SK-N-SH (cell line): ENCODE data around the gene ADAMTS17. TPM values are rescaled to one million over a fixed set of nuclear protein-coding genes. Genes with fewer than 3 reads are reported as not detected.

ENCODE experiments used
- CTCF ChIA-PET: fragments of 300-600, 350-600 bp; formaldehyde crosslinking; extraction: SDS; loops from one replicate; lab custom pipeline; 2021; lab: Yijun Ruan, JAX
- POLR2A ChIA-PET: fragments of 350-600 bp; sonication (Branson Sonifier 250); formaldehyde crosslinking; extraction: SDS; loops from one replicate; lab custom pipeline; 2020; ENCODE audit warnings: antibody characterized with exemption, inconsistent platforms; lab: Yijun Ruan, JAX
- DNase-seq: peaks from one replicate; pipeline ENCODE4 v3.0.0; 2012
- H2AFZ ChIP-seq: fragments of 200-600 bp; sonication (generic); 2 replicates; pipeline ENCODE4 v1.8.1; 2016; ENCODE audit warnings: antibody characterized with exemption, mild to moderate bottlenecking, low read depth
- H3F3A ChIP-seq: fragments of 200-600 bp; sonication (generic); replicated peaks from 2 replicates; pipeline ENCODE3; 2016; ENCODE audit warnings: antibody characterized with exemption, mild to moderate bottlenecking; ENCODE audit not compliant: insufficient read depth
- H3K27ac ChIP-seq, 2 experiments: fragments of 200-500 bp in 1 of 2; fragments of 200-600 bp in 1 of 2; sonication (Bioruptor generic) in 1 of 2; sonication (generic), shearing (Covaris generic) in 1 of 2; 2 replicates each; pipeline versions ENCODE4 v1.5.1 to v1.6.1; 2014 to 2016; ENCODE audit warnings: low read depth in 2 of 2, inconsistent platforms in 1 of 2, low read length in 1 of 2, mild to moderate bottlenecking in 1 of 2, mixed read lengths in 1 of 2
- H3K27me3 ChIP-seq: fragments of 200-600 bp; sonication (generic), shearing (Covaris generic); 2 replicates; pipeline ENCODE4 v1.6.1; 2016; ENCODE audit warnings: mixed run types; ENCODE audit not compliant: insufficient read depth
- H3K36me3 ChIP-seq, 2 experiments: fragments of 200-500 bp in 1 of 2; fragments of 200-600 bp in 1 of 2; sonication (Bioruptor generic) in 1 of 2; sonication (generic) in 1 of 2; replicated peaks in 1 of 2; 2 replicates each; pipeline versions ENCODE3 to v1.5.1; 2014 to 2016; ENCODE audit warnings: low read length in 1 of 2, mild to moderate bottlenecking in 1 of 2; ENCODE audit not compliant: insufficient read depth in 2 of 2, control insufficient read depth in 1 of 2
- H3K4me1 ChIP-seq, 2 experiments: fragments of 200-500 bp in 1 of 2; fragments of 200-600 bp in 1 of 2; sonication (Bioruptor generic) in 1 of 2; sonication (generic), shearing (Covaris generic) in 1 of 2; 2 replicates each; pipeline versions ENCODE4 v1.5.1 to v1.6.1; 2014 to 2016; ENCODE audit warnings: low read depth in 1 of 2, low read length in 1 of 2, mixed run types in 1 of 2; ENCODE audit not compliant: insufficient read depth in 2 of 2, control insufficient read depth in 1 of 2
- H3K4me2 ChIP-seq: fragments of 200-600 bp; sonication (generic), shearing (Covaris generic); 2 replicates; pipeline ENCODE4 v1.6.1; 2017; ENCODE audit warnings: mixed run types
- H3K4me3 ChIP-seq, 2 experiments: fragments of 200-500 bp in 1 of 2; fragments of 200-600 bp in 1 of 2; sonication (Bioruptor generic) in 1 of 2; sonication (generic), shearing (Covaris generic) in 1 of 2; 2 replicates each; pipeline versions ENCODE4 v1.5.1 to v1.8.1; 2014 to 2016; ENCODE audit warnings: low read depth in 2 of 2, inconsistent platforms in 1 of 2, low read length in 1 of 2, mild to moderate bottlenecking in 1 of 2, mixed read lengths in 1 of 2, moderate library complexity in 1 of 2
- H3K79me2 ChIP-seq: fragments of 200-600 bp; sonication (generic); 2 replicates; pipeline ENCODE4 v1.8.1; 2017; ENCODE audit warnings: mild to moderate bottlenecking; ENCODE audit not compliant: insufficient read depth
- H3K9ac ChIP-seq: fragments of 200-600 bp; sonication (generic); 2 replicates; pipeline ENCODE4 v1.6.1; 2017; ENCODE audit warnings: mixed run types
- H3K9me2 ChIP-seq: fragments of 200-600 bp; sonication (generic); 2 replicates; pipeline ENCODE4 v1.6.1; 2017; ENCODE audit warnings: mixed run types
- H3K9me3 ChIP-seq: fragments of 200-600 bp; sonication (generic); 2 replicates; pipeline ENCODE4 v1.6.1; 2017; ENCODE audit warnings: mixed run types, mild to moderate bottlenecking, moderate library complexity
- H4K20me1 ChIP-seq: fragments of 200-600 bp; sonication (generic); 2 replicates; pipeline ENCODE4 v1.6.1; 2017; ENCODE audit warnings: mild to moderate bottlenecking, mixed run types; ENCODE audit not compliant: insufficient read depth
- ELF1 ChIP-seq: IDR thresholded peaks from 2 replicates; pipeline ENCODE4 v1.4.0; 2012
- EP300 ChIP-seq, 2 experiments: IDR thresholded peaks; 2 replicates each; pipeline versions ENCODE4 v1.4.0 to v1.6.1; 2012; ENCODE audit warnings: borderline replicate concordance in 1 of 2, low read depth in 1 of 2, low read length in 1 of 2
- EZH2phosphoT487 ChIP-seq: fragments of 200-600 bp; sonication (generic); IDR thresholded peaks from 2 replicates; pipeline ENCODE4 v1.6.1; 2017; ENCODE audit warnings: low read depth, mixed run types, mild to moderate bottlenecking, antibody characterized with exemption, moderate library complexity, borderline replicate concordance
- FOSL2 ChIP-seq: IDR thresholded peaks from 2 replicates; pipeline ENCODE4 v1.4.0; 2012; ENCODE audit warnings: low read depth, mild to moderate bottlenecking, moderate library complexity, borderline replicate concordance
- FOXJ3 ChIP-seq: sonication (generic); formaldehyde crosslinking; IDR thresholded peaks from 2 replicates; pipeline ENCODE4 v1.5.1; 2020; ENCODE audit warnings: mild to moderate bottlenecking, missing genetic modification reagents
- GATA2 ChIP-seq: sonication (generic); formaldehyde crosslinking; IDR thresholded peaks from 2 replicates; pipeline ENCODE4 v1.5.0; 2020; ENCODE audit warnings: mild to moderate bottlenecking, missing genetic modification reagents
- JUND ChIP-seq: IDR thresholded peaks from 2 replicates; pipeline ENCODE4 v1.4.0; 2012
- MXI1 ChIP-seq: IDR thresholded peaks from 2 replicates; pipeline ENCODE4 v1.6.1; 2012; ENCODE audit warnings: mild to moderate bottlenecking, low read depth, low read length, improper control_type of control experiment
- NFIC ChIP-seq: IDR thresholded peaks from 2 replicates; pipeline ENCODE4 v1.4.0; 2012; ENCODE audit warnings: borderline replicate concordance
- POLR2AphosphoS5 ChIP-seq: IDR thresholded peaks from 2 replicates; pipeline ENCODE4 v1.6.1; 2012; ENCODE audit warnings: low read depth, low read length
- RXRA ChIP-seq: IDR thresholded peaks from 2 replicates; pipeline ENCODE4 v1.4.0; 2012; ENCODE audit warnings: low read depth, mild to moderate bottlenecking, borderline replicate concordance
- SMC3 ChIP-seq: IDR thresholded peaks from 2 replicates; pipeline ENCODE4 v1.6.1; 2012; ENCODE audit warnings: low read depth, low read length, improper control_type of control experiment
- TEAD4 ChIP-seq: IDR thresholded peaks from 2 replicates; pipeline ENCODE4 v1.4.0; 2012; ENCODE audit warnings: mild to moderate bottlenecking, borderline replicate concordance; ENCODE audit not compliant: insufficient read depth
- YY1 ChIP-seq: IDR thresholded peaks from 2 replicates; pipeline ENCODE4 v1.4.0; 2012; ENCODE audit warnings: low read depth, mild to moderate bottlenecking
- WGBS: methylation state at CpG from one replicate; pipeline ENCODE4 v1.1.6; 2017; ENCODE audit warnings: low lambda C conversion rate; 5-methylcytosine and 5-hydroxymethylcytosine counted together
- polyA plus RNA-seq, 3 experiments: library from polyadenylated mRNA; depleted of rRNA; stranded (reverse); fragments of >200 nt; gene quantifications; 2 replicates each; pipeline ENCODE4 v1.2.3, GENCODE V29; 2012
- TF ChIP-seq, protein P1 (sequence below): IDR thresholded peaks from 2 replicates; pipeline ENCODE4 v1.4.0; 2012; ENCODE audit warnings: low read depth
- TF ChIP-seq, protein P2 (sequence below): IDR thresholded peaks from 2 replicates; pipeline ENCODE4 v1.4.0; 2012; ENCODE audit warnings: low read depth, borderline replicate concordance
- TF ChIP-seq, protein P3 (sequence below): IDR thresholded peaks from 2 replicates; pipeline ENCODE4; 2012
- TF ChIP-seq, protein P4 (sequence below): fragments of 150-350 bp; IDR thresholded peaks from 2 replicates; pipeline ENCODE4 v1.6.1; 2017; ENCODE audit warnings: antibody characterized with exemption, low read length, low read depth, borderline replicate concordance
- TF ChIP-seq, protein P5 (sequence below): fragments of 150-350 bp; IDR thresholded peaks from 2 replicates; pipeline ENCODE4 v1.6.1; 2016; ENCODE audit warnings: mild to moderate bottlenecking, low read depth, low read length
- TF ChIP-seq, protein P6 (sequence below): IDR thresholded peaks from 2 replicates; pipeline ENCODE4 v1.4.0; 2012; ENCODE audit warnings: low read depth, borderline replicate concordance

ADAMTS17 gene
- polyA plus RNA-seq, 1 of the 3 experiments (the other 2 are of a cell fraction), result not detected

DNA sequence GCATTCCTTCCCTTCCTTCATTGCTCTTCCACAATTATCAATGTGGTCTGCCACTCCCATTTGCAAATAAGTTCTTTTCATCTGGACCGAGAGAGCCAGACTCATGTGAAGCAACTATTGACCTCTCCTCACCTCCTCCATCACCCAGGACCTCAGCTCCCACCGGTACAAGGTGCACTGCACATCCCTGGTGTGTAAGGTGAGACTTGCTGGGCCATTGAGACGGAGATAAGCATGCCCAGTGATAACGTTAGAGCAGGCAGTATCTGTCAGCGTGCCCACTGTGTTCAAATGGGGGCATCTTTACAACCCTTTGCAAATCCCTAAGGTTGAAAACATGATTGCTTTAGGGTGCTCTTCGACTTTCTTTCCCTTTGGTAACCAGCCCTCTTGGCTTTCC lies 154.8 kb downstream of the ADAMTS17 start (continued):
- TF ChIP-seq, protein P1, sequence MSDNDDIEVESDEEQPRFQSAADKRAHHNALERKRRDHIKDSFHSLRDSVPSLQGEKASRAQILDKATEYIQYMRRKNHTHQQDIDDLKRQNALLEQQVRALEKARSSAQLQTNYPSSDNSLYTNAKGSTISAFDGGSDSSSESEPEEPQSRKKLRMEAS, result no peak
- TF ChIP-seq YY1, result no peak
- TF ChIP-seq TEAD4, result no peak
- no peak for TF ChIP-seq NFIC
- no peak for TF ChIP-seq SMC3
- TF ChIP-seq, protein P2, sequence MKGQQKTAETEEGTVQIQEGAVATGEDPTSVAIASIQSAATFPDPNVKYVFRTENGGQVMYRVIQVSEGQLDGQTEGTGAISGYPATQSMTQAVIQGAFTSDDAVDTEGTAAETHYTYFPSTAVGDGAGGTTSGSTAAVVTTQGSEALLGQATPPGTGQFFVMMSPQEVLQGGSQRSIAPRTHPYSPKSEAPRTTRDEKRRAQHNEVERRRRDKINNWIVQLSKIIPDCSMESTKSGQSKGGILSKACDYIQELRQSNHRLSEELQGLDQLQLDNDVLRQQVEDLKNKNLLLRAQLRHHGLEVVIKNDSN, result no peak
- TF ChIP-seq MXI1, result no peak
- TF ChIP-seq, protein P3, sequence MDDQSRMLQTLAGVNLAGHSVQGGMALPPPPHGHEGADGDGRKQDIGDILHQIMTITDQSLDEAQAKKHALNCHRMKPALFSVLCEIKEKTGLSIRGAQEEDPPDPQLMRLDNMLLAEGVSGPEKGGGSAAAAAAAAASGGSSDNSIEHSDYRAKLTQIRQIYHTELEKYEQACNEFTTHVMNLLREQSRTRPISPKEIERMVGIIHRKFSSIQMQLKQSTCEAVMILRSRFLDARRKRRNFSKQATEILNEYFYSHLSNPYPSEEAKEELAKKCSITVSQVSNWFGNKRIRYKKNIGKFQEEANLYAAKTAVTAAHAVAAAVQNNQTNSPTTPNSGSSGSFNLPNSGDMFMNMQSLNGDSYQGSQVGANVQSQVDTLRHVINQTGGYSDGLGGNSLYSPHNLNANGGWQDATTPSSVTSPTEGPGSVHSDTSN, result no peak
- no peak for TF ChIP-seq FOXJ3 (CRISPR knock-in tag)

DNA sequence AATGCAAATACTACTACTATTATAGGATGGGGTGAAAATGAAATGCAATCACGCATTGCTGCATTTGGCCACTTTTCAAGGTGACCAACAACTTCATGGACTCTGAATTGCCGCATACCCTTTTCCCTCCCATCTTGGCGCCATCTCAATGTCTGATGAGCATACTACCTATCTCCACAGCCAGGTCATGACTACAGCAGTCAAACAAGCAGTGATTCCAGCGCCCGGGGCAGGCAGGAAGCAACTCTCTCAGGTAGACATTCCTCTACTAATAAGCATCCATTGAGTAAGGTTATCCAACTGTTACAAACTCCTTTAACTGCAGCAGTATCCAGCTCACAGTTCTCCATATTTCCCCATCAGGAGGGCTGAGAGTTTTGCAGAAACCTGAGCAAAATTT lies 155.4 kb downstream of the ADAMTS17 start:
- Histone ChIP-seq H2AFZ (no peak overlapping the region), H3K9me3 (no peaks in the 10 kb centered on the region), H3K4me3 (no peak overlapping the region), H3K9me2 (no peaks in the 10 kb centered on the region), H3K27ac (no peak overlapping the region), H3K9ac (no peak overlapping the region), H3K36me3 (no peaks in the 10 kb centered on the region), H4K20me1 (no peaks in the 10 kb centered on the region), H3K4me2 (no peak overlapping the region), H3K4me1 (no peaks in the 10 kb centered on the region), H3K79me2 (no peaks in the 10 kb centered on the region), H3F3A (no peaks in the 10 kb centered on the region), H3K27me3 (no peaks in the 10 kb centered on the region)
- ChIA-PET POLR2A (no interaction called here), CTCF (no interaction called here)
- DNase-seq, result no peak
- 23% methylated on average over 5 of the region's 5 CpGs for WGBS
- TF ChIP-seq POLR2AphosphoS5 (no peak), GATA2 (CRISPR knock-in tag) (no peak), ELF1 (no peak), JUND (no peak), RXRA (no peak), SMC3 (no peak), EZH2phosphoT487 (no peak), EP300 (IDR thresholded peaks at IDR 0.05; ENCODE audit: borderline replicate concordance in 1 of 2, low read depth in 1 of 2, low read length in 1 of 2) (no peak), FOSL2 (no peak)
- TF ChIP-seq, protein P4, sequence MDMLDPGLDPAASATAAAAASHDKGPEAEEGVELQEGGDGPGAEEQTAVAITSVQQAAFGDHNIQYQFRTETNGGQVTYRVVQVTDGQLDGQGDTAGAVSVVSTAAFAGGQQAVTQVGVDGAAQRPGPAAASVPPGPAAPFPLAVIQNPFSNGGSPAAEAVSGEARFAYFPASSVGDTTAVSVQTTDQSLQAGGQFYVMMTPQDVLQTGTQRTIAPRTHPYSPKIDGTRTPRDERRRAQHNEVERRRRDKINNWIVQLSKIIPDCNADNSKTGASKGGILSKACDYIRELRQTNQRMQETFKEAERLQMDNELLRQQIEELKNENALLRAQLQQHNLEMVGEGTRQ, result no peak
- TF ChIP-seq, protein P5, sequence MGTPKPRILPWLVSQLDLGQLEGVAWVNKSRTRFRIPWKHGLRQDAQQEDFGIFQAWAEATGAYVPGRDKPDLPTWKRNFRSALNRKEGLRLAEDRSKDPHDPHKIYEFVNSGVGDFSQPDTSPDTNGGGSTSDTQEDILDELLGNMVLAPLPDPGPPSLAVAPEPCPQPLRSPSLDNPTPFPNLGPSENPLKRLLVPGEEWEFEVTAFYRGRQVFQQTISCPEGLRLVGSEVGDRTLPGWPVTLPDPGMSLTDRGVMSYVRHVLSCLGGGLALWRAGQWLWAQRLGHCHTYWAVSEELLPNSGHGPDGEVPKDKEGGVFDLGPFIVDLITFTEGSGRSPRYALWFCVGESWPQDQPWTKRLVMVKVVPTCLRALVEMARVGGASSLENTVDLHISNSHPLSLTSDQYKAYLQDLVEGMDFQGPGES, result no peak
- TF ChIP-seq, protein P6, sequence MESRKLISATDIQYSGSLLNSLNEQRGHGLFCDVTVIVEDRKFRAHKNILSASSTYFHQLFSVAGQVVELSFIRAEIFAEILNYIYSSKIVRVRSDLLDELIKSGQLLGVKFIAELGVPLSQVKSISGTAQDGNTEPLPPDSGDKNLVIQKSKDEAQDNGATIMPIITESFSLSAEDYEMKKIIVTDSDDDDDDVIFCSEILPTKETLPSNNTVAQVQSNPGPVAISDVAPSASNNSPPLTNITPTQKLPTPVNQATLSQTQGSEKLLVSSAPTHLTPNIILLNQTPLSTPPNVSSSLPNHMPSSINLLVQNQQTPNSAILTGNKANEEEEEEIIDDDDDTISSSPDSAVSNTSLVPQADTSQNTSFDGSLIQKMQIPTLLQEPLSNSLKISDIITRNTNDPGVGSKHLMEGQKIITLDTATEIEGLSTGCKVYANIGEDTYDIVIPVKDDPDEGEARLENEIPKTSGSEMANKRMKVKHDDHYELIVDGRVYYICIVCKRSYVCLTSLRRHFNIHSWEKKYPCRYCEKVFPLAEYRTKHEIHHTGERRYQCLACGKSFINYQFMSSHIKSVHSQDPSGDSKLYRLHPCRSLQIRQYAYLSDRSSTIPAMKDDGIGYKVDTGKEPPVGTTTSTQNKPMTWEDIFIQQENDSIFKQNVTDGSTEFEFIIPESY, result no peak
- TF ChIP-seq, protein P3, result no peak
